ENCODE measurements around the gene GOLGA8S. TPM values are rescaled to one million over a fixed set of nuclear protein-coding genes. Genes with fewer than 3 reads are reported as not detected.
"Not testable (repeated sequence)": the region's sequence is repeated elsewhere in the genome, so short reads cannot be mapped to it uniquely, and the experiment has no call there.

GOLGA8S gene, protein sequence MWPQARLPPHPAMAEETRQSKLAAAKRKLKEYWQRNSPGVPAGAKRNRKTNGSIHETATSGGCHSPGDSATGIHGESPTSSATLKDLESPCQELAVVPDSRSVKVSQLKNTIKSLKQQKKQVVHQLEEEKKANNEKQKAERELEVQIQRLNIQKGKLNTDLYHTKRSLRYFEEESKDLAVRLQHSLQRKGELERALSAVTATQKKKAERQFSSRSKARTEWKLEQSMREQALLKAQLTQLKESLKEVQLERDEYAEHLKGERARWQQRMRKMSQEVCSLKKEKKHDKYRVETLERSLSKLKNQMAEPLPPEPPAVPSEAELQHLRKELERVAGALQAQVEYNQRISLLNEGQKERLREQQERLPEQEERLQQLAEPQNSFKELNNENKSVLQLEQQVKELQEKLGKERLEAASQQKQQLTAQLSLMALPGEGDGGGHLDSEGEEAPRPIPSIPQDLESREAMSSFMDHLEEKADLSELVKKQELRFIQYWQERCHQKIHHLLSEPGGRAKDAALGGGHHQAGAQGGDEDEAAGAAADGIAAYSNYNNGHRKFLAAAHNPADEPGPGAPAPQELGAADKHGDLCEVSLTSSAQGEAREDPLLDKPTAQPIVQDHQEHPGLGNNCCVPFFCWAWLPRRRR
- total RNA-seq (under 1 TPM; 0.42 to 0.84 (median 0.57) TPM), polyA plus RNA-seq (not detected), total RNA-seq (not detected)

DNA sequence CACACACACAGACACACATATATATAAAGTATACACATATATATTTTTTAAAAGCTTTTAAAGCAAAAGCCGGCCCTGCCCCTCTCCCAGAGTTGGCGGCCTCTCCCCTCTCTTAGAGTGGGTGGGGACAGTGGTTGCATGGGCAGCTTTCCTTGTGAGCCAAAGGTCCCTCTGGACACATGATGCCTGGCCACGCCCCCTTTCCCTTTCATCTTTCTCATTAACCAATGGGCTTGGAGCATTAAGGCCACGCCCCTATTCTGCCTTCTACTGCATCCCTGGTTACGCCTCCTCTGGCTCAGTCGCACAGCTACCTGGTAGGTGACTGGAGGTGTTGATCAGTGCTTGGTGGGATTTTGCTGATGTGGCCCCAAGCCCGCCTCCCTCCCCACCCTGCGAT, at the start of gene GOLGA8S:
GOLGA8S (plus strand) TSS at position 301 of the 400 bp plus-strand sequence; CDS start at position 363, 62 bp downstream.
- H3K36me3 Mint-ChIP-seq; H3K27ac ChIP-seq (ENCODE audit: low read depth, low read length); H3K27me3 Mint-ChIP-seq; H3K4me3 ChIP-seq (ENCODE audit: low read length); ATAC-seq; intact Hi-C loops (cut with micrococcal nuclease); CTCF ChIA-PET; H3K27ac Mint-ChIP-seq; H3K4me1 Mint-ChIP-seq; H3K27me3 ChIP-seq (ENCODE audit: control insufficient read depth in 2 of 2, insufficient read depth in 2 of 2, low read length in 2 of 2); H3K36me3 ChIP-seq (ENCODE audit: control insufficient read depth in 2 of 3, insufficient read depth in 3 of 3, low read length in 3 of 3); DNase-seq; H3K4me3 Mint-ChIP-seq; H3K9me3 ChIP-seq (ENCODE audit: control insufficient read depth in 2 of 3, low read length in 3 of 3); H3K9me3 Mint-ChIP-seq; H3K4me1 ChIP-seq (ENCODE audit: control insufficient read depth in 2 of 2, insufficient read depth in 2 of 2, low read length in 2 of 2); POLR2A ChIA-PET: not testable (repeated sequence)

DNA sequence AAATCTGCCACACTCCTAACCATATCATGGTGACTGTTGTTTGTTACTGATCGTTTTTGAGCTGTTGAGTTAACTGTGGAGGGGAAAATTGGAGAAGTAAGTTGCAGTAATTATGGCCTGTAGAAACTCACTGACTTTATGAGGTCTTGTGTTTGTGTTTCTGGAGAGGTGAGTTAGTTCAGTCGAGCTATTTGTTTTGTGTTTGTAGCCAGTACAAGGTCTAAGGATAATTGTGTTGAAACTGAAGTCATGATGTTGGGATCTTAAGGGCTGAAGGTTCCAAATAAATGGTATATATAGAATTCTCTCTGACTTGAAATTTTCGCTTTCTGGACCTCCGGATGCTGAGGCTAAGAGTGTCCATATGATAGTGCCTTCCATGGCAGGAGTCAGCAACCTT, 49.7 kb upstream of the GOLGA8S start:
- H3K9me3 Mint-ChIP-seq; intact Hi-C loops (cut with micrococcal nuclease); H3K9me3 ChIP-seq (ENCODE audit: control insufficient read depth in 2 of 3, low read length in 3 of 3); H3K27me3 Mint-ChIP-seq; H3K36me3 ChIP-seq (ENCODE audit: control insufficient read depth in 2 of 3, insufficient read depth in 3 of 3, low read length in 3 of 3); CTCF ChIA-PET; H3K27me3 ChIP-seq (ENCODE audit: control insufficient read depth in 2 of 2, insufficient read depth in 2 of 2, low read length in 2 of 2); H3K27ac ChIP-seq (ENCODE audit: low read depth, low read length); H3K4me1 ChIP-seq (ENCODE audit: control insufficient read depth in 2 of 2, insufficient read depth in 2 of 2, low read length in 2 of 2); ATAC-seq; DNase-seq; POLR2A ChIA-PET: not testable (repeated sequence)
- H3K36me3 Mint-ChIP-seq: peaks cover 0 to 33% (median 13%) of the 10 kb centered on the region in 5 donors
- peak overlapping the region in 8 of 9 donors; percentile 51 to 94 (median 78) for H3K27ac Mint-ChIP-seq
- H3K4me3 ChIP-seq (ENCODE audit: low read length): peak overlapping the region; percentile 52
- peaks cover 17 to 47% (median 29%) of the 10 kb centered on the region in 7 donors for H3K4me1 Mint-ChIP-seq
- H3K4me3 Mint-ChIP-seq: peak overlapping the region; percentile 85 to 96 (median 92)

DNA sequence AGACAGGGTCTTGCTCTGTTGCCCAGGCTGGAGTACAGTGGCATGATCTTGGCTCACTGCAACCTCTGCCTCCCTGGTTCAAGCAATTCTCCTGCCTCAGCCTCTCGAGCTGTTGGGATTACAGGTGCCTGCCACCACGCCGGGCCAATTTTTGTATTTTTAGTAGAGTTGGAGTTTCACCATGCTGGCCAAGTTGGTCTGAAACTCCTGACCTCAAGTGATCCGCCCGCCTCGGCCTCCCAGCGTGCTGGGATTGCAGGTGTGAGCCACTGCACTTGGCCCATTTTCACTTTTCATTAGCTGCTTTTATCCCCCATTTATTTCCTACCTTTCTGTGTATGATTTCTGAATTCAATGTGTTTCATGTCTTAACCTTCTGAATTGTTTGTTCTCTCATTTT, 48.6 kb upstream of the GOLGA8S start:
- intact Hi-C loops (cut with micrococcal nuclease): not testable (repeated sequence)

DNA sequence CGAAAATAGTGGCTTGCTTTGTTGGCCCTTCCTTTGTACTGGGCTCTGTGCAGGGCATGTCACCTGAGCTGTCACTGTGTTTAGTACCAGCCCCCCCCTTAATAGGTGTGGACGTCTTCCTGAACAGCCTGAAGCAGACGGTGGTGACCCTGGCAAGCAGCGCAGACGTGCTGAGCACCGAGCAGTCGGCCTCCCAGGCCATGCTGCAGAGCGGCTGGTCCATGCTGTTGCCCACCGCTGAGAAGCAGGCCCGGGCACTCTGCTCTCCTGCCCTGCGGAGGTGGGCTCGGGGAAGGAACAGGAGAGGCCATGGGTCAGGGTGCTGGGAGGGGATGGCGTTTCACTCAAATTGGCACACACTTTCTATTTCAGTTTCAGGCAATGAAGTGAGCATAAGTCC, 43.3 kb upstream of the GOLGA8S start:
- ATAC-seq; H3K27me3 ChIP-seq (ENCODE audit: control insufficient read depth in 2 of 2, insufficient read depth in 2 of 2, low read length in 2 of 2); H3K9me3 ChIP-seq (ENCODE audit: control insufficient read depth in 2 of 3, low read length in 3 of 3); POLR2A ChIA-PET; H3K27ac Mint-ChIP-seq; H3K4me3 Mint-ChIP-seq; H3K4me3 ChIP-seq (ENCODE audit: low read length); H3K9me3 Mint-ChIP-seq; DNase-seq; H3K27me3 Mint-ChIP-seq; intact Hi-C loops (cut with micrococcal nuclease); CTCF ChIA-PET; H3K4me1 ChIP-seq (ENCODE audit: control insufficient read depth in 2 of 2, insufficient read depth in 2 of 2, low read length in 2 of 2); H3K27ac ChIP-seq (ENCODE audit: low read depth, low read length): not testable (repeated sequence)
- Mint-ChIP-seq H3K36me3 (peaks cover 3 to 45% (median 16%) of the 10 kb centered on the region in 5 donors), H3K4me1 (peaks cover 2 to 26% (median 12%) of the 10 kb centered on the region in 7 donors)
- peaks cover 0 to 11% (median 5%) of the 10 kb centered on the region in 3 experiments for H3K36me3 ChIP-seq (ENCODE audit: control insufficient read depth in 2 of 3, insufficient read depth in 3 of 3, low read length in 3 of 3)

More for the DNA sequence above, 48.6 kb upstream of the GOLGA8S start:
- Mint-ChIP-seq H3K27ac (peak overlapping the region in 4 of 9 donors; percentile 41 to 84 (median 65)), H3K4me3 (peak overlapping the region in 9 of 10 donors; percentile 18 to 92 (median 66)), H3K36me3 (peaks cover 0 to 43% (median 17%) of the 10 kb centered on the region in 5 donors), H3K4me1 (peaks cover 17 to 47% (median 29%) of the 10 kb centered on the region in 7 donors)
- H3K27me3 Mint-ChIP-seq; DNase-seq; ATAC-seq; H3K4me1 ChIP-seq (ENCODE audit: control insufficient read depth in 2 of 2, insufficient read depth in 2 of 2, low read length in 2 of 2); H3K9me3 Mint-ChIP-seq; POLR2A ChIA-PET; H3K9me3 ChIP-seq (ENCODE audit: control insufficient read depth in 2 of 3, low read length in 3 of 3); H3K4me3 ChIP-seq (ENCODE audit: low read length); H3K27me3 ChIP-seq (ENCODE audit: control insufficient read depth in 2 of 2, insufficient read depth in 2 of 2, low read length in 2 of 2); H3K27ac ChIP-seq (ENCODE audit: low read depth, low read length); CTCF ChIA-PET; H3K36me3 ChIP-seq (ENCODE audit: control insufficient read depth in 2 of 3, insufficient read depth in 3 of 3, low read length in 3 of 3): not testable (repeated sequence)

DNA sequence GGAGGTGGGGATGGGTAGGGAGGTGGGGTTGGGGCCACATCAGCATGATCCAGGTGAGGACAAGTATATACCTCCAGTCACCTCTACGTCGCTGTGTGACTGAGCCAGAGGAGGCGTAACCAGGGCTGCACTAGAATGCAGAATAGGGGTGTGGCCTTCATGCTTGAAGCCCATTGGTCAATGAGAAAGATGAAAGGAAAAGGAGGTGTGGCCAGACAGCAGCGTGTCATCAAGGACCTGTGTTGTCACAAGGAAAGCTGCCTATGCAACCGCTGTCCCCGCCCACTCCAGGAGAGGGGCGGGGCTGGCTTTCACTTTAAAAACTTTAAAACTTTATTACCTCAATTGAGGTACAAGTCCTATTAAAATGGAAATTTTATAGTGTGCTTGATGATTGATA, 20.5 kb upstream of the GOLGA8S start, which contains the start of gene GOLGA6L26:
GOLGA6L26 (minus strand) TSS at position 101 of the 400 bp plus-strand sequence; CDS start at position 40, 61 bp downstream.
- H3K27ac Mint-ChIP-seq; DNase-seq; H3K4me1 ChIP-seq (ENCODE audit: control insufficient read depth in 2 of 2, insufficient read depth in 2 of 2, low read length in 2 of 2); H3K4me3 Mint-ChIP-seq; H3K27me3 Mint-ChIP-seq; H3K27me3 ChIP-seq (ENCODE audit: control insufficient read depth in 2 of 2, insufficient read depth in 2 of 2, low read length in 2 of 2); H3K36me3 Mint-ChIP-seq; H3K27ac ChIP-seq (ENCODE audit: low read depth, low read length); H3K4me3 ChIP-seq (ENCODE audit: low read length); intact Hi-C loops (cut with micrococcal nuclease); H3K4me1 Mint-ChIP-seq; H3K9me3 ChIP-seq (ENCODE audit: control insufficient read depth in 2 of 3, low read length in 3 of 3); CTCF ChIA-PET; H3K36me3 ChIP-seq (ENCODE audit: control insufficient read depth in 2 of 3, insufficient read depth in 3 of 3, low read length in 3 of 3); POLR2A ChIA-PET; H3K9me3 Mint-ChIP-seq; ATAC-seq: not testable (repeated sequence)

DNA sequence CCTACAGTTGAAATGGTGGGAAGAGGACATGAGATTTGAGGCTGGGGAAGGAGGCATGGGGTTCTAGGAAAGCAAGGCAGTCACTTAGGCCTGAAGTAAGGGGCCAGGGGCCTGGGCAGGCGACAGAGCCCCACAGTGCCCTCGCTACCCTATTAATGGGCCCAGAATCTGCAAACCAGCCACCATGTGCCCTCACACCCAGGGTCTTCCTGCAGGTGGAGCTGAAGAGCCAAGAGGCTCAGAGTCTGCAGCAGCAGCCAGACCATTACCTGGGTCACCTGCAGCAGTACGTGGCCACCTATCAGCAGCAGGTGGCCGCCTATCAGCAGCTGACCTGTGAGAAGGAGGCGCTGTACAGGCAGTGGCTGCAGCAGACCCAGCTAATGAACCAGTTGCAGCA, 8.1 kb downstream of the GOLGA8S start:
- H3K36me3 ChIP-seq (ENCODE audit: control insufficient read depth in 2 of 3, insufficient read depth in 3 of 3, low read length in 3 of 3); H3K9me3 Mint-ChIP-seq; intact Hi-C loops (cut with micrococcal nuclease): not testable (repeated sequence)

More for the DNA sequence above, 8.1 kb downstream of the GOLGA8S start:
- ATAC-seq; POLR2A ChIA-PET; H3K36me3 Mint-ChIP-seq; H3K27ac ChIP-seq (ENCODE audit: low read depth, low read length); H3K9me3 ChIP-seq (ENCODE audit: control insufficient read depth in 2 of 3, low read length in 3 of 3); H3K27me3 ChIP-seq (ENCODE audit: control insufficient read depth in 2 of 2, insufficient read depth in 2 of 2, low read length in 2 of 2); H3K4me3 ChIP-seq (ENCODE audit: low read length); CTCF ChIA-PET; H3K4me1 Mint-ChIP-seq; H3K27me3 Mint-ChIP-seq; H3K4me3 Mint-ChIP-seq; H3K4me1 ChIP-seq (ENCODE audit: control insufficient read depth in 2 of 2, insufficient read depth in 2 of 2, low read length in 2 of 2); DNase-seq; H3K27ac Mint-ChIP-seq: not testable (repeated sequence)

All from naive thymus-derived CD4-positive, alpha-beta T cell (primary cell).